ENCODE results near the gene LCN9. TPM values are rescaled to one million over a fixed set of nuclear protein-coding genes. Genes with fewer than 3 reads are reported as not detected.
"Not testable (repeated sequence)": the region's sequence is repeated elsewhere in the genome, so short reads cannot be mapped to it uniquely, and the experiment has no call there.

LCN9 gene
- total RNA-seq, result not detected

DNA sequence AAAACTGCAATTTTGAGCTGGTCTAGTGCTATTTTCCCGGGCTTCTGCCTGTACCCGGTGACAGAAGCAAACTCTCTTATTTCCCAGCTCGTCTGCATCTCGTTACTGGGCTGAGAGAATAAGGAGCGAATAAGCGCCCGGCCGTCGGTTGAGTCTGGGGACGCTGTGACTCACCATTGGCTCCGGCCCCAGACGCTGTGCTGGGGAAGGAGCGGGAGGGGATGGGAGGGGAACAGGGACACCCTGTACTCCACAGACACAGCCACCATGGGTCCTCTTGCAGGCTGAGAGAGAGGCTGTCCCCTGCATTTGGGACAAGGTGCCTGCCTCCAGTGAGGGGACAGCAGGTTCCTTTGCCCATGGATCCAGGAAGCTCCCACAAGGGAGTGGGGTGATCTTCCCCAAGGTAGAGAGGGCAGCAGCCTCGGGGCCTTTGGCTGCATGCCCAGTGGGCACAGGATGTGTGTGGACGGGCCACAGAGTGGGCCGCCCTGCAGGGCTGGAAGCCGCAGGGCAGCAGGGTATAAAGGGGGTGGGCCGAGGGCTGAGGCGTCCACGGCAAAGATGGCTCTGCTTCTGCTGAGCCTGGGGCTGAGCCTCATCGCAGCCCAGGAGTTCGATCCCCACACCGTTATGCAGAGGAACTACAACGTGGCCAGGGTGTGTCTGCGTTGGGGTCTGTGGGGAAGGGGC is at the start of gene LCN9:
Gene LCN9 (plus strand): TSS at position 552 of the 693 bp plus-strand sequence. CDS start 13 bp downstream, at position 565.
- DNase-seq (ENCODE audit: low spot score) (no peak), ATAC-seq (no peak)
- intact Hi-C loops (cut with DNase I), result no loop called here

GRCh38 chr9:135613946-135614805 is 48.9 kb upstream of the LCN9 start:
- DNase-seq (ENCODE audit: low spot score) (no peak), ATAC-seq (no peak)
- intact Hi-C loops (cut with DNase I), result no loop called here

DNA sequence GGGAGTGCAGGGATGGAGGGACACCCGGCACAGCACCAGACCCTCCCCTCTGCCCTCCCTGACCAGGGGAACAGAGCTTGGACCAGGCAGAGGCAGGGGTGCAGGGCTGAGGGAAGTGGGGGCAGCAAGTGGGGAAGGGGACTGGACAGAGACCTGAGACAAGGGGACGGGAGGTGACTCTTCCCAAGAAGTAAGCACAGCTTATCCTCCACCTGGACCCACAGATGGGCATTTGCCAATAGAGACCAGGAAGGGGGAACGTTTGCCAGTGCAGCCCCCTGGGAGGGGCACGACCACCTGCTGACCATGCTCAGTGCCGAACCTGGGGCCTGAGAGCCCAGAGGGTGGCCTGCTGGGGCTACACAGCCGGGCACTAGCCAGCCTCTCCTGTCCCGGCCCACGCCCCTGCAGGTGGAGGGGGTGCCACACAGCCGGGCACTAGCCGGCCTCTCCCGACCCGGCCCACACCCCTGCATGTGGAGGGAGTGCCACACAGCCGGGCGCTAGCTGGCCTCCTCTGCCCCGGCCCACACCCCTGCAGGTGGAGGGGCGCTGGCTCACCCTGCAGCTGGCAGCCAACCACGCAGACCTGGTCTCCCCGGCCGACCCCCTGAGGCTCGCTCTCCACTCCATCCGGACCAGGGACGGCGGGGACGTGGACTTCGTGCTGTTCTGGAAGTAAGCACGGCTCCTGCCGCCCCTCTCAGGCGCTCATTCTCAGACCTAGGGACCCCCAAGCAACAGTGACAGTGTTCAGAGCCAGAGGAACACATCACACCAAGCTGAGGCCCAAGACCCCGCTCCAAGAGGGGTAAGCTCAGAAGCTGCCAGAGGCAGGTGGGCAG is 48.1 kb upstream of the LCN9 start:
- no peak for ATAC-seq
- intact Hi-C loops (cut with DNase I), result no loop called here
- no peak for DNase-seq (ENCODE audit: low spot score)

GRCh38 chr9:135615666-135616618 is 47.2 kb upstream of the LCN9 start:
- intact Hi-C loops (cut with DNase I), result no loop called here
- DNase-seq (ENCODE audit: low spot score), result no peak
- ATAC-seq, result no peak

DNA sequence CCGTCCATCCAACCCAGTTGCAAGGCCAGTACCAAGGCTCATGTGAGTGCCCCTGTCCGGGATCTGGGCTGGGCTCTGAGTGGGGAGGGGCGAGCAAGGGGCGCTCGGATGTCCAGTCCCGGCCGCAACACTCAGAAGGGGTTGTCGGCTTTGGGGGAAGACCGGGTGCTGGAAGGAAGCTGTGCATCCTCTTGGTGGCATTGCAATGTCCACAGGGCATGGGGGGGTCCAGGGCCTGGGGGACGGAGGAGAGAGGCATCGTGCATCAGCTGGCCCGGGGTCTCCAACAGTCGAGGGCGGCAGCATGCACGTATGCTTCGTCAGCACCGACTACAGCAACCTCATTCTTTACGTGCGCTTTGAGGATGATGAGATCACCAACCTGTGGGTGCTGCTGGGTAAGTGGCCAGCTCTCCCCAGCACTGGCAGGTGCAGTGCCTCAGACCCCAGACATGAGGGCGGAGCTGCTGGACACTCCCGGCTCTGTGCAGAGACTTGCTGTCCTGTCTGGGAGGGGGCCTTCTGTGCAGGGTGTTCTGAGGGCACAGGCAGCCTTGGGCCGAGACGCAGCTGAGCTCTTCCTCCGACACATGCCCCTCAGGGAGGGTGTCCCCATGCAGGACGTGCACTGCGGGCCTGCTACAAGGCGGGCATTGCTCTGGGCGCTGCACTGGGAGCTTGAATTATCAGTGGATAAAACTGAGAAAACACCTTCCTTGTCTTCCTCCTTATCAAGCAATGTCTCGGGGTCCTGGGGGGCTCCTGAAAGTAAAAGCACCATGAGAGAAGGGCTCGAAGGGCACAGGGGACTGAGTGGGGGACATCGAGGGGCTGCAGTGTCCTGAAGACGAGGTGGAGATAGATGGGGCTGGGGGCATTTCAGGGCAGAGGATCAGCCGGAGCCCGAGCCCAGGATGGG is 46.2 kb upstream of the LCN9 start:
- DNase-seq (ENCODE audit: low spot score), result no peak
- intact Hi-C loops (cut with DNase I), result no loop called here
- ATAC-seq, result no peak

- intact Hi-C loops (cut with DNase I), result no loop called here
- ATAC-seq (no peak), DNase-seq (ENCODE audit: low spot score) (no peak)
Observed at GRCh38 chr9:135617538-135617900, 45.6 kb upstream of the LCN9 start.

GRCh38 chr9:135617991-135618411 is 45.1 kb upstream of the LCN9 start:
- DNase-seq (ENCODE audit: low spot score) (no peak), ATAC-seq (no peak)
- intact Hi-C loops (cut with DNase I), result no loop called here

- intact Hi-C loops (cut with DNase I), result no loop called here
- ATAC-seq, result no peak
- no peak for DNase-seq (ENCODE audit: low spot score)
Observed at GRCh38 chr9:135618866-135619598, 44.1 kb upstream of the LCN9 start.

DNA sequence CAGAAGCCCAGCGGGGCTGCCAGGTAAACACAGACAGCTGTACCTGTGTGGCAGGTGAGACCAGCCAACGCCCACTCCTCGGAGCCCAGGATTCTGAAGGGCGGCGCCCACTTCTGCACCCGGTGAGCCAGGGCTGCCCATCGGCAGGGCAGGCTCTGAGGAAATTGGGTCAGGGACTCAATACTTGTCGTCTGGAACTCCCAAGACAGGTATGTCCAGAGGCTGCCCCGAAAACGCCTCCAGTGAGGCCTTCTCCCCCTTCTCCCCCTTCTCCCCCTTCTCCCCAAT is 43.6 kb upstream of the LCN9 start:
- no peak for ATAC-seq
- intact Hi-C loops (cut with DNase I), result no loop called here
- DNase-seq (ENCODE audit: low spot score), result no peak

- intact Hi-C loops (cut with DNase I), result no loop called here
- DNase-seq (ENCODE audit: low spot score), result no peak
- no peak for ATAC-seq
Observed at GRCh38 chr9:135620558-135620957, 42.6 kb upstream of the LCN9 start.

DNA sequence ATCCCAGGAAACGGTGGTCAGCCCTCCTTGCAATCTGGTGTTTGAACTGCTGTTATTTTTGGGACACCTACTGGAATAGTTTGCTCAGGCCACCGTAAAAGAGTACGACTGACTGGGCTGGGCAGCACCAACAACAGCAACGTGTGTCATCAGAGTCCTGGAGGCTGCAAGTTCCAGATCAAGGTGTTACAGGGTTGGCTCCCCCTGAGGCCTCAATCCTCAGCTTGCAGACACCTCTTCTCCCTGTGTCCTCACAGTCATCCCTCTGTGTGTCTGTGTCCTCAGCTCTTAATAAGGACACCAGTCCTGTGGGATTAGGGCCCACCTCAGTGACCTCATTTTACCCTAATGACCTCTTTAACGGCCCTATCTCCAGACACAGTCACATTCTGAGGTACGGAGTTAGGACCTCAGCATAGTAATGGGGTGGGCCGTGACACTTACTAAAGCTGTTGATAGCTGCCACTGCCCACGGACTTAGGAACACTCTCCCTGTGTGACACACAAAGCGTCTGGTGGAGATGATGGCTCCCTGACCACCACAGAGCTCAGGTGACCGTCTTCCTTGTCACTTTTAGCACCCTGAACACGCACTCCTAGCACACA is 40.6 kb upstream of the LCN9 start:
- DNase-seq (ENCODE audit: low spot score), result no peak
- intact Hi-C loops (cut with DNase I), result no loop called here
- no peak for ATAC-seq

DNA sequence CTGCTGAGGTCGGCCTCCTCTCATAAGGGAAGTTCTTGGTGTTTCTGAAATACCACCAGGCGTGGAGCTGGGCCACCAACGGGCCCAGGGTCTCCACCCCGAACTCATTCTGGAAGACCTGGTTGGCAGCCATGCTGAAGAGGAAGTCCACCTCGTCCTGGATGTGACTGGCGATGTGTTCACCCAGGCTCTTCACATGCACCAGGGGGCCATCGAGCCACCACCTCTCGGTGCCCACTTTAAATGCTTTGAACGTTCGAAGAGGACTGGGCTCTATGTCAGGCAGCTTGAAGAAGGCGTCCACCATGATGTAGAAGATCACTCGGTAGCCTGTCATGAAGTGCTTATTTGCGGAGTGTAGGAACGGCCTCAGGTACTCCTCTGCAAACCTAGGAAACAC is 38.8 kb upstream of the LCN9 start:
- intact Hi-C loops (cut with DNase I), result no loop called here
- ATAC-seq (no peak), DNase-seq (ENCODE audit: low spot score) (no peak)

- DNase-seq (ENCODE audit: low spot score) (no peak), ATAC-seq (no peak)
- intact Hi-C loops (cut with DNase I), result no loop called here
Observed at GRCh38 chr9:135632841-135633240, 30.3 kb upstream of the LCN9 start.

DNA sequence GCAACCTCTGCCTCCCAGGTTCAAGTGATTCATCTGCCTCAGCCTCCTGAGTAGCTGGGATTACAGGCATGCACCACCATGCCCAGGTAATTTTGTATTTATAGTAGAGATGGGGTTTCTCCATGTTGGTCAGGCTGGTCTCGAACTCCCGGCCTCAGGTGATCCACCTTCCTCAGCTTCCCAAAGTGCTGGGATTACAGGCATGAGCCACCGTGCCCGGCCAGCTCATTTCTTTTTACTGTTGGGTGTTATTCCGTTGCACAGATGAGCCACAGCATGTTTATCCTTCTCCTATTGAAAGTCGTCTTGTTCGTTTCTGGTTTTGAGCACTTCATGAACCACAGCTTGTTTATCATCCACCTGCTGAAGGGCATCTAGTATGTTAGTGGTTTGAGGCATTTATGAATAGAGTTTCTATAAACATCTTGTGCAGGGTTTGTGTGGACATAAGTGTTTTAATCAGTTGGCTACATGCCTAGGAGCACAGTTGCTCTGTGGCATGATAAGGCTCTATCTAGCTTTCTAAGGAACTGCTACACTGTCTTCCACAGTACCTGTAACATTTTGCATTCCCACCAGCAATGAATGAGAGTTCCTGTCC is 26.1 kb upstream of the LCN9 start:
- DNase-seq (ENCODE audit: low spot score); ATAC-seq; intact Hi-C loops (cut with DNase I): not testable (repeated sequence)

DNA sequence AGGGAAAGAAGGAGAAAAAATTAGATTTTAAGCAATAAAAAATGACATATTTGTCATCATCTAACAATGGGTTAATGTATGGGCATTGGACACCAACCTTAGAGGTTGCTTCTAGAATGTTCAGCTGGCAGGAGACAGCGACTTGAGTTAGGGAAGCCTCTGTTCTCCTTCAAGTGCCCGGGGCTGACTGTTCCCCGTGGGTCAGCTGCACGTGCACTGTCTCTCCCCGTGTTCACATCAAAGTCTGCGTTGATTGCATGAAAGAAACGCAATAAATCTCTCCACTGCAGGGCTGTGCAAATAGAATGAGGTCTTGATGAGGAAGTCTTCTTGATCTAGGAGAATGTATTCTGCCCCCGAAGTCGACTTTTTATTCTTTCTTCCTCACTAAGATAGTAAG is 23.9 kb upstream of the LCN9 start, which contains the start of gene GLT6D1:
Gene GLT6D1 (minus strand): TSS at position 345 of the 400 bp plus-strand sequence. CDS start 353 bp downstream, outside the sequence.
- intact Hi-C loops (cut with DNase I), result no loop called here
- DNase-seq (ENCODE audit: low spot score) (no peak), ATAC-seq (no peak)

DNA sequence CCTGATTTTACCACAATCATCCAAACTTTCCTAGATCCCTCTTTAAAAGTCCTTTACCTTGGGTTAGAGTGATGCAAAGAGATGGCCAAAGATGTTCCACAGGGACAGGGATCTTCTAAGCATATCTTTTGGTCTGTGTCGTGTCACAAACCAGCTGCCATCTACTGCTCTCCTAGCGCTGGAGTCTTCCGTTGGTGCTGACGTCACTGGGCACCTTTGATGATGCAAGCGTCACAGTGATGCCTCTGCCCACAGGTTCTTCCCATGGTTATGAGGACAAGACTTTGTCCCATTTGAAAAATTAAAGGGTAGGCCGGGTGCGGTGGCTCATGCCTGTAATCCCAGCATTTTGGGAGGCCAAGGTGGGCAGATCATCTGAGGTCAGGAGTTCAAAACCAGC is 22.1 kb upstream of the LCN9 start:
- ATAC-seq (no peak), DNase-seq (ENCODE audit: low spot score) (no peak)
- intact Hi-C loops (cut with DNase I), result no loop called here
